GM19025 (cell line): ENCODE results near the gene SPIB.
"Not testable (repeated sequence)": the region's sequence is repeated elsewhere in the genome, so short reads cannot be mapped to it uniquely, and the experiment has no call there.

Experiments
- ATAC-seq: cut with Tn5 transposase; IDR thresholded peaks from one replicate; pipeline ENCODE4 v1.9.1; 2021; ENCODE audit warnings: mild to moderate bottlenecking, low read depth, moderate library complexity; ENCODE audit not compliant: unreplicated experiment

Gene SPIB

GRCh38 chr19:50435221-50435620 lies 16.5 kb downstream of the SPIB start:
- ATAC-seq = no peak

DNA sequence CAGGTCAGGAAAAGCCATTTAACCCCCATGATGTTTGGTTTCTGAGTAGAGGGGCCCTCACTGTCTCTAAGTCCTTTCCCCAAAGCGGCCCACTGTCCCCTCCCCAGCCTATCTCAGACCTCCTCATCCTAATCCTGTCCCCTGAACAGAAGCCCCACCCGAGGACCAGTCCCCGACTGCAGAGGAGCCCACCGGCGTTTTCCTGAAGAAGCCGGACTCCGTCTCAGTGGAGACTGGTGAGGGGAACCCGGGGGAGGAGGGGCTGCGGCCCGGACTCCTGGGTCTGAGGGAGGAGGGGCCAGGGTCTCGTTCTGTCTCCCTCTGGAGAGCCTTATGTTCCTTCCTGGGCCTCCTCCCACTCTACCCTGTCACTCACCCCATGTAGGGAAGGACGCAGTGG lies 16.9 kb downstream of the SPIB start:
- ATAC-seq = no peak

DNA sequence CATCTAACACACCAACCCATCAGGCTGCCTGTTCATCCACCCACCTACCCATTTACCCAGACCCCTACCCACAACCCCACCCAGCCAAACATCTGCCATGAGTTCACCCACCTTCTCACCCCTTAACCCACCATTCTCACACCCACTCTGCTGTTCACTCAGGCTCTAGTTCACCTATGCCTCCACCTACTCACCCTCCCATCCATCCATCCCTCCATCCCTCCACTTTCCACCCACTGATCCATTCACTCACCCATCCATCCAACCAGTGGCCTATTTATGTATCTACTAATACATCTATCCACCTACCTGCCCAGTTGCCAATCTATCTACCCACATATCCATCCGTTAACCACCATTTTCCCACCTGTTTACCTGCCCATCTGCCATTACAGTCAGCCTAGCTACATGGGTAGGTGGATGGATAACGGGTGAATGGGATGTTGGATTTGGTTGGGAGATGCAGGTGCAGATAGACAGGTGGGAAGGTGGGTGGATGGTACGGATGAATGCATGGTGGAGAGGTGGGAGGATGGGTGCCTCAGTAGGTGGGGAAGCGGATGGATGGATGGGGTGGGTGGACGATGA lies 19.2 kb downstream of the SPIB start:
- no peak for ATAC-seq

GRCh38 chr19:50439130-50439529 lies 20.4 kb downstream of the SPIB start:
- ATAC-seq = not testable (repeated sequence)

DNA sequence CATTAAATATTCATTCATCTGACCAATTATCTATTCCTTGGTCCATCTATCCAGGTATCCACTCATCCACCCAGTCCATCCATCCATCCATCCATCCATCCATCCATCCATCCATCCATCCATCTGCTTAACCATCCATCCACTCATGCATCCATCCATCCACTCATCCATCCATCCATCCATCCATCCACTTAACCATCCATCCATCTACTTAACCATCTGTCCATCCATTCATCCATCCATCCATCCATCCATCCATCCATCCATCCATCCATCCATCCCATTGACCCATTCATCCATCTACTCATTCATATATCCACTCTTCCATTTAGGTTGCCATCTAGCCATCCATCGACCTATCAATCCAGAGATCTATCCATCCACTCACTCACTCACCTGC lies 25.3 kb downstream of the SPIB start:
- no peak for ATAC-seq

DNA sequence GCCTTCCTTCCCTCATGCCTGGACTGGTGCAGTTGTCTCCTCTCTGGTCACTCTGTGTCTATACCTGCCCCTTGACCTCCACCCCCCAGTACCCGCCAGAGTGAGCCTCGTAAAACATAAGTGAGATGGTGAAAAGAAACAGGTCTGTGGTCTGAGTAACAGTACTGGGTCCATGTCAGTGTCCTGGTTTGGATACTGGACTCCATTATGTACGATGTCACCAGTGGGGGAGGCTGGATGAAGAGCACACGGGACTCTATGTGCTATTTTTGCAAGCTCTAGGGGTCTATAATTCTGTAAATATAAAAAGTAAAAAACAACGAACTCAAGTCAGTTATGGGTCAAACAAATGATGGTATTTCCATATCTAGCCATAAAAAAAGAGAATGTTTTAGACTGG lies 28.3 kb downstream of the SPIB start:
- ATAC-seq = no peak

DNA sequence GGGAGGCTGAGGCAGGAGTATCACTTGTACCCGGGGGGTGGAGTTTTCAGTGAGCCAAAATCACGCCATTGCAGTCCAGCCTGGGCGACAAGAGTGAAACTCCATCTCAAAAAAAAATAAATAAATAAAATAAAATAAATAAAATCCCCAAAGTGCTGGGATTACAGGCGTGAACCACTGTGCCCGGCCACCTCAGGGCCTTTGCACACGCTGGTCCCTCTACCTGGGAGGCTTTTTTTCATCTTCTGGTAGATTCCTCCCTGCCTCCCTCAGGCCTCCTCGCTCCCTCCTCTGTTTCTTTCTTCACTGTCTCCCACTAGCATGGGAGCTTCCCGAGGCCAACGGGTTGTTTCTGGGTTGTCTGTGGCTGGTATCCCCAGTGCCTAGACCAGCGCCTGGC lies 29.0 kb downstream of the SPIB start:
- no peak for ATAC-seq

DNA sequence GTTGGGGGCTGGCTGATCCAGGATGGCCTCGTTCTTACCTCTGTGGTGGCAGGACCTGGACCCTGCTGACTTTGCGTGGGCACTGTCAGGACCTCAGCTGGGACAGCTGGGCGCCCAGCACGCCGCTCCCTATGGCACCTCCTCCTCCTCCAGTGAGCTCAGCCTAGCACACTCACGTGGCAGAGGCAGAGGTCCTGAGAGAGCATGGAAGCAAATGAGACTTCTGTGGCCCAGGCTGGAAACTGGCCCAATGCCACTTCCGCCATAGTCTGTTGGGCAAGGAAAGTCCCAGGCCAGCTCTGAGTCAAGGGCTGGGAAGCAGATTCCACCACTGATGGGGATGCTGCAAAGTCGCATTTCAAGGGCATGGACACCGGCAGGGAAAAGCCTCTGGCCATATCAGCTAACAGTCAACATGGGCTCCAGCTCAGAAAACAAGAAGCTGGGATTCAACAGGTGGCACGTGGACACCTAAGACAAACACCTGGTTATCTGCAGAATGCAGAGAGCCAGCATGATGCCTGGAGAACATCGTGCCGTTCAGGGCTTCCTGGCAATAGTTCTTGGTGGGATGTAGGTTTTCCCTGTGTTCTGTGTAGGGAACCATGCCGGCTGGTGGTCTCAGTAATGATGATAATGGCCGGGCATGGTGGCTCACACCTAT lies 30.6 kb downstream of the SPIB start:
- no peak for ATAC-seq

GRCh38 chr19:50450369-50451222 lies 31.9 kb downstream of the SPIB start:
- no peak for ATAC-seq

DNA sequence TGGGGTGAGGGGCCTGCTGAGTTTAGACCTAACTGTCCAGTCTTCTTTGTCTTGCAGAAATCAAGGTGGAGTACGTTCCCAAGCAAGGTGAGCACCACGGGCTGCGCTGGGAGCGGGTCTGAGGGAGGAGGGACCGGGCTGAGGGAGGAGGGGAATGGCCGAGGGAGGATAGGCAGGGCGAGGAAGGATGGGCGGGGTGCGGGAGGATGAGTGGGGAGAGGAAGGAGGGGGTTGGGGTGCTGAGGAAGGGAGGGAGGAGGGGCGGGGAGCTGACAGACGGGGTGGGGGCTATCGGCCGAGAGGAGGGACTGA lies 32.4 kb downstream of the SPIB start:
- ATAC-seq = no peak

DNA sequence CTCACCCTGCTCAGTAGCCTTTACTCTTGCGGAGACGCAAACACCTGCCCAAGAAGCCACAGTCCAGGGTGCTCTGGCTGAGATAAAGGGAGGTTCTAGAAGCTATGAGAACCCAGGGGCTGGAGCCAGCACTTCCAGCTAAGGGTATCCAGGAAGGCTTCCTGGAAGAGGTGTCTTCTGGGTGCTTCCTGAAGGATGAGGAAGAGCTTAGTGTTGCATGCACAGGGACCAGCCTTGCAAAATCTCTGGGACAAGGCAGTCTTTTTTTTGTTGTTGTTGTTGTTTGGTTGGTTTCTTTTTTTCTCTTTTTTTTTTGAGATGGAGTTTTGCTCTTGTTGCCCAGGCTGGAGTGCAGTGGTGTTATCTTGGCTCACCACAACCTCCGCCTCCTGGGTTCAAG lies 34.5 kb downstream of the SPIB start:
- no peak for ATAC-seq

GRCh38 chr19:50455992-50456391 lies 37.3 kb downstream of the SPIB start:
- ATAC-seq = no peak

- ATAC-seq = no peak
Measured at GRCh38 chr19:50457300-50457699, 38.6 kb downstream of the SPIB start.

GRCh38 chr19:50458396-50459066 lies 39.8 kb downstream of the SPIB start:
- ATAC-seq = no peak

- ATAC-seq = no peak
Measured at GRCh38 chr19:50459067-50459456, 40.3 kb downstream of the SPIB start.

DNA sequence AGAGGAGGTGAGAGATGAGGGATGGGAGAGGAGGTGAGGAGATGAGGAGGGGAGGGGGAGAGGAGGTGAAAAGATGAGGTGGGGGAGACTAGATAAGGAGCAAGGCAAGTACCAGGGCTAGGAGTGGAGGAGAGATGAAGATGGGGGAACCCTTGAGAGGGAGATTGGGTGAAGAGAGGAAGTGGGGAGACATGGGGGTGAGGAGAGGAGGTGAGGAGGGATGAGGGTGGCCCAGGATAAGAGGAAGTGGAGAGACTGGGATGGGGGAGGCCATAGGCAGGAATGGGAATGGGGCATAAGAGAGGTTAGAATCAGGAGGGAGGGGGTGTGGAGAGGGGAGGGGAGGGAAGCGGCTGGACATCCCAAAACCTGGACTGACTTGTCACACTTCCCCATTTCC lies 40.9 kb downstream of the SPIB start:
- no peak for ATAC-seq

DNA sequence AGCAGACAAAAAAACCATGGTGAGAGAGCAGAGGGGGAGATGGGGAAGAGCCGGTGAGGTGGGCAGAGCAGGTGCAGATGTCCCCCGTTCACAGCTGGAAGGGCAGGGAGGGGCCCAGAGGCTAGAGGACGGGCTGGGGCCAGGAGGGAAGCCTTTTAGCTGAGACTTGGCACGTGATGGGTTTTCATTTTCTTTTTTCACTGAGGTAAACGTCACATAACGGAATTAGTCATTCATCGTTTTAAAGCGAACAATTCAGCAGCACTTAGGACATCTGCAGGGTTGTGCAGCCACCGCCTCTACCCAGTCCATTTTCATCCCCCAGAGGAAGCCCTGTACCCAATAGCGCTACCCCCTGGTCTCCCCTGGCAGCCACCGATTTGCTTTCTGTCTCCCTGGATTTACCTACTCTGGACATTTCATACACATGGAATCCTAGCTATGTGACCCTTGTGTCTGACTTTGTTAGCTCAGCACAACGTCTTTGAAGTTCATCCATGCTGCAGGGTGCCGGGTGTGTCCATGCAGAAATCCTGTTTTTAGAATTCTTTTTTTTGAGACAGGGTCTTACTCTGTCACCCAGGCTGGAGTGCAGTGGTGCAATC lies 41.5 kb downstream of the SPIB start:
- ATAC-seq = no peak

DNA sequence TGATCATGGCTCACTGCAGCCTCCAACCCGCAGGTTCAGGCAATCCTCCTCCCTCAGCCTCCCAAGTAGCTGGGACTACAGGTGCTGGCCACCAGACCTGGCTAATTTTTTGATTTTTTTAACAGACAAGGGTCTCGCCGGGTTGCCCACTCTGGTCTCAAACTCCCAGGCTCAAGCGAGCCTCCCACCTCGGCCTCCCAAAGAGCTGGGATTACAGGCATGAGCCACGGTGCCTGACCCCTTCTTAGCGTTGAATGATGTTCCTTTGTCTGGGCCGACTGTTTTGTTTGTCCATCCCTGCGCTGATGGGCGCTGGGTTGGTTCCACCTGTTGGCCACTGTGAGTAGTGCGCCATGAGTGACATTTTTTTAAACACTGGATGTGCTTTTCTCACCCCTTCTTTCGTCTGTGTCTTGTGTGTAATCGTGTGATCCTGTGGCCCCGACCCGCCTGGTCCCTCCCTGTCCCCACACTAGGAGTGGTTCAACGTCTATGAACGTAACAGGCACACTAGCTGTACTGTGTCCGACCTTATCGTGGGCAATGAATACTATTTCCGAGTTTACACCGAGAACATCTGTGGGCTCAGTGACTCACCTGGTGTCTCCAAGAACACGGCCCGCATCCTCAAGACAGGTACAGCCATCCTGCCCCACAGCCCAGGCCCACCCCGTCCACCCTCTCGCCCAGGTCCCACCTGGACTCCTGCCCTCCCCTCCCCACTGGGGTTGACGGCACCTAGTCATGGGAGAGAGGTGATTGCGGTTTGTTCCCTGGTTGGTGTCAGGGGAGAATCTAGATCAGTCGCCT lies 42.5 kb downstream of the SPIB start:
- ATAC-seq = no peak

DNA sequence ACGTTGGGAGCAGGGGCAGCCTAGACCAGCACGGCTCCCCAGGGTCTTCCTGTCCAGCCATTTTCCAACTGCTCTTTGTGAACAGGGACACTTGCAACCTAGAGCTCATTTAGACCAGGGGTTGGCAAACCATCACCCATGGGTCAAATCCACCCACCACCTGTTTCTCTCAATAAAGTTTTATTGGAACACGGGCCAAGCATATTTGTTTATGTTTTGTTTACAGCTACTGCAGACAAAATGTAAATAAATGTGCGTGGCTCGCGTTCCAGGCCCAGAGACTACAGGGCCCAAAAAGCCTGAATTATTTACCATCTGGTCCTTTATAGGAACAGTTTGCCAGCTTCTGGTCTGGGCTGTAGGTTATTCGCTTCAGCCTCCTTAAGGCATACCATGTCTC lies 44.2 kb downstream of the SPIB start:
- ATAC-seq = no peak

- ATAC-seq = no peak
Measured at GRCh38 chr19:50464348-50464747, 45.6 kb downstream of the SPIB start.
